CD4-positive, alpha-beta T cell treated with Interleukin-2 at 100 ng/mL for 4 hours (primary cell): ENCODE data around the gene SBNO1.
"Not testable (repeated sequence)": the region's sequence is repeated elsewhere in the genome, so short reads cannot be mapped to it uniquely, and the experiment has no call there.

Source experiments
- DNase-seq: peaks from one replicate; pipeline ENCODE4 v3.0.0-alpha.2; 2020; ENCODE audit warnings: low spot score

Gene SBNO1

GRCh38 chr12:123248996-123249741, 115.5 kb downstream of the SBNO1 start:
- not testable (repeated sequence) for DNase-seq

- DNase-seq: not testable (repeated sequence)
These were observed 116.5 kb downstream of the SBNO1 start for GRCh38 chr12:123248129-123248528.

- DNase-seq: no peak
These were observed 119.0 kb downstream of the SBNO1 start for GRCh38 chr12:123245678-123246077.

DNA sequence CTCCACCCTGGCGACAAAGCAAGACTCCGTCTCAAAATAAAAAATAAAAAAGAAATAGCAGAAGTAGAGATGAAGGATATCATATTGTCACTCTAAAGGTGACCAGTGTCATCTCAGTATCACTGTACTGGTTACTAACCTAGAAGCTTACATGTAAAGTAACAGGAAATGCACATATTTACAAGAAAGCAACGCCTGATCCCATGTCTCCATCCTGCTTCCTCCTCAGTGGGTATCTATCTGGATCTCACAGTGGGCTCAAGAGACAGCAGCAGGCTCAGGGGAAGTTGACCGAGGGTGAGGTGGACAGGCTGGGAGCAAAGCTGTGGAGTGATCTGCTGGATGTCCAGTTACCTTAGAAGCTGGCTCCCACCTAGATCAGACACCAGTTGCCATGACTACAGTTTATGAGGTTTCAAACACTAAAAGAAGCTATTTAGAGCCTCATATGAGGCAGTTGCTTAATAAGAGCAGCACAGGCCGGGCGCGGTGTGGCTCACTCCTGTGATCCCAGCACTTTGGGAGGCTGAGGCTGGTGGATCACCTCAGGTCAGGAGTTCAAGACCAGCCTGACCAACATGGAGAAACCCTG, 120.9 kb downstream of the SBNO1 start:
- no peak for DNase-seq

DNA sequence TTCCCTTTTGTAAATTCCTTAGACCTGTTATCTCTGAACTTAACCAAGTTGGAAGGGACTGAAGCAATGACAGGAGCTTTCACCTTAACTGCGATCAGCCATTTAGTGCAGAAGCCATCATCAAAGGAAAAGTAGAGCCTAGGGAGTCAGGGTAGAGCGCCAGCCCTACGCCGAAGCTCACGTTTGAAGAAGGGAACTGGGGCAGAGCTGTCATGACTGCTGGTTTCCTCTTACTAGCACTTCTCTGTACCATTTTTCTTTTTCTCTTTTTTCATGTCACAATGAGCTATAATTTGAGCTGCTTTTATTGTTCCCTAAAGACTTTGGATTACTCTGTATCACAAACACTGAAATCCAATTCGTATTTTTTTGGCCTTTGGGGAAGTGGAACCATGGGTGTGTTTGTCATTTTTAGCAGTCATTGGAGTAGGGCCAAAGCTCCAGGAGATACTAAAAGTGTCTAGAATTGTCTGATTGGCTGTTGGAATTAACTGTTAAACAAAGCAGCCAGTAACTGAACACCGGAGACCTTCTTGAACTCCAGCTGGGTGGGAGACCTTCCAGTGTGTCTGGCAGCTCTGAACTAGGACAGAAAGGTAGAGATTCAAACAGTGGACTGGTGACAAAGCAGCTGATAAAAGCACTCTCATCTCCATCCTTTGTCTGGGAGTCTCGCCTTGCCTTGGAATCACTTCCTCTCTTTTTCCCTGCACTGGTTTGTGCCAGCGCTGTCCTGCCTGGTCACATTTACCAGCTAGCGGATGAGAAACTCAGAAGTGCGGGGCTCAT, 122.3 kb downstream of the SBNO1 start:
- no peak for DNase-seq
